Activated T-helper 9 cell treated with anti-CD3 and anti-CD28 coated beads, Interleukin-2, amount 50 U/mL, for 16 hours (primary cell): ENCODE data around the gene CDH10.

Experiments
- DNase-seq: peaks from one replicate; pipeline ENCODE4 v3.0.0-alpha.2; 2020; ENCODE audit warnings: low read depth

The CDH10 gene

GRCh38 chr5:24480952-24481351 is 163.8 kb downstream of the CDH10 start:
- no peak for DNase-seq

- DNase-seq, result no peak
Measured at GRCh38 chr5:24477958-24478357, 166.8 kb downstream of the CDH10 start.

- no peak for DNase-seq
Measured at GRCh38 chr5:24475101-24475500, 169.7 kb downstream of the CDH10 start.

GRCh38 chr5:24474685-24475084 is 170.1 kb downstream of the CDH10 start:
- no peak for DNase-seq

DNA sequence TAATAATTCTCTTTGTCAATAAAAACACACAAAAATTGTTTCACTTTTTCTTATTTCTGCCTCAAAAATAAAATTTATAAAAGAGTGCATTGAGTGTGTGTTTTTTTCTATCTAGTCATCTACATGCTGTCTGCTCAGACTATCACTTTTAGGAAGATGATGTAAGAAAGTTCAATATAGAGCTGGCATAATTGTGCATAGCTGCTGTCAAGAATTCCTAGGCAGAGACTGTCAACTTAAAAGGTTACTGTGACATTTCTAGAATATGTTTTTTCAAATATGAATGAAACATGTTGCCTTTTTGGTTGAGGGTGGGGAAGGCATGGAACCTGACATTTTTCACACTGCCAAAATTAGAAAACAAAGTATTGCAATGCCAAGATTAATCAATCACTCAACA is 172.3 kb downstream of the CDH10 start:
- no peak for DNase-seq

- no peak for DNase-seq
Measured at GRCh38 chr5:24444414-24444813, 200.4 kb downstream of the CDH10 start.

GRCh38 chr5:24439465-24439864 is 205.3 kb downstream of the CDH10 start:
- no peak for DNase-seq
